ENCODE data around the gene PARP15. TPM values are rescaled to one million over a fixed set of nuclear protein-coding genes. Genes with fewer than 3 reads are reported as not detected.

PARP15 gene
- total RNA-seq, 1 donor from 2014 or later: 0.29 TPM

GRCh38 chr3:122674339-122674738 is 96.9 kb downstream of the PARP15 start:
- H3K9me3 Mint-ChIP-seq (ENCODE audit: unreplicated experiment): no peaks in the 10 kb centered on the region
- TF ChIP-seq CTCF (IDR thresholded peaks at IDR 0.05; ENCODE audit: partially characterized antibody, unreplicated experiment): no peak
- H3K27ac Mint-ChIP-seq (ENCODE audit: unreplicated experiment): no peak overlapping the region
- no peaks in the 10 kb centered on the region for H3K4me1 Mint-ChIP-seq (ENCODE audit: low read depth, unreplicated experiment)
- DNase-seq: no peak
- no peaks in the 10 kb centered on the region for H3K36me3 Mint-ChIP-seq (ENCODE audit: unreplicated experiment)
- peaks cover 3% of the 10 kb centered on the region for H3K27me3 Mint-ChIP-seq (ENCODE audit: unreplicated experiment)
- no peak overlapping the region for H3K4me3 Mint-ChIP-seq (ENCODE audit: unreplicated experiment)

DNA sequence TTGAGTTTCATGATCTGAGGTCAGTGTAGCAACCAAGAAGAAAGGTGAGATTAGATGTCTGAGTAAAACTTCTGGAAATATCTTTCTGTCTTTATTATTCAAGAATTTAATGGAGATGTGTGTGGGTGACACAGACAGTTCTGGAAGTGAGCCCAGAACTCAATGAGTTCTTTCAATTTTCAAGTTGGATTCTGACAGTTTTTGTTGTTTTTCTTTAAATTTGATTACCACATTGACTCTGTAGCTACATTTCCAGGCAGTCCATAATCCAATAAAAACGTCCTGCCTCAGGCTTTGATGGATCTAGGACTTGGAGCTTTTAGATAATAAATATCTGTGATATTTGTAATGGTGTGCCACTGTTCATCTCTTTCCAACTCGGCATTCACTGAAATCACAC is 99.3 kb downstream of the PARP15 start:
- Mint-ChIP-seq H3K4me1 (ENCODE audit: low read depth, unreplicated experiment) (peaks cover 4% of the 10 kb centered on the region), H3K4me3 (ENCODE audit: unreplicated experiment) (no peak overlapping the region), H3K27me3 (ENCODE audit: unreplicated experiment) (peaks cover 19% of the 10 kb centered on the region), H3K9me3 (ENCODE audit: unreplicated experiment) (peaks cover 2% of the 10 kb centered on the region), H3K27ac (ENCODE audit: unreplicated experiment) (no peak overlapping the region), H3K36me3 (ENCODE audit: unreplicated experiment) (no peaks in the 10 kb centered on the region)
- no peak for TF ChIP-seq CTCF (IDR thresholded peaks at IDR 0.05; ENCODE audit: partially characterized antibody, unreplicated experiment)
- DNase-seq: no peak

DNA sequence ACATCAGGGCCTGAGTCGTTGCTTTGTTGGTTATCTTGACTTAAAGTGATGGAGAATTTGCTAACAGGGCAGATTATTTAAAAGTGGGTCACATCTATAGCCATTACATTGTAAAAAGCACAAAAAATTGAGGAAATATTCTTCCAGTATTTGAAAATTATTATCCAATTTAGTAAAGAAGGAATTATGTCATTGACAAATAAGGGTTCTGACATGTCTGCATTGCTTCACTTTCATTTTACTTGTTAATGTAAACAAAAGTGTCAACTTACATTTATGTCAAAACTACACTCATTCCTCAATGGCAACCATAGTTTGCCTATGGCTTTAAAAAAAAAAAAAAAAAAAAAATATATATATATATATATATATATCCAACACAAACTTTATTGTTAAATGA is 99.8 kb downstream of the PARP15 start:
- Mint-ChIP-seq H3K27me3 (ENCODE audit: unreplicated experiment) (peaks cover 22% of the 10 kb centered on the region), H3K4me3 (ENCODE audit: unreplicated experiment) (no peak overlapping the region), H3K36me3 (ENCODE audit: unreplicated experiment) (no peaks in the 10 kb centered on the region), H3K4me1 (ENCODE audit: low read depth, unreplicated experiment) (peaks cover 4% of the 10 kb centered on the region), H3K27ac (ENCODE audit: unreplicated experiment) (no peak overlapping the region), H3K9me3 (ENCODE audit: unreplicated experiment) (peaks cover 2% of the 10 kb centered on the region)
- no peak for TF ChIP-seq CTCF (IDR thresholded peaks at IDR 0.05; ENCODE audit: partially characterized antibody, unreplicated experiment)
- DNase-seq: no peak

- TF ChIP-seq CTCF (IDR thresholded peaks at IDR 0.05; ENCODE audit: partially characterized antibody, unreplicated experiment): no peak
- Mint-ChIP-seq H3K9me3 (ENCODE audit: unreplicated experiment) (peaks cover 2% of the 10 kb centered on the region), H3K27ac (ENCODE audit: unreplicated experiment) (no peak overlapping the region), H3K4me3 (ENCODE audit: unreplicated experiment) (no peak overlapping the region), H3K36me3 (ENCODE audit: unreplicated experiment) (no peaks in the 10 kb centered on the region), H3K27me3 (ENCODE audit: unreplicated experiment) (peaks cover 22% of the 10 kb centered on the region), H3K4me1 (ENCODE audit: low read depth, unreplicated experiment) (peaks cover 4% of the 10 kb centered on the region)
- DNase-seq: no peak
These were observed 101.1 kb downstream of the PARP15 start for GRCh38 chr3:122678506-122678905.

DNA sequence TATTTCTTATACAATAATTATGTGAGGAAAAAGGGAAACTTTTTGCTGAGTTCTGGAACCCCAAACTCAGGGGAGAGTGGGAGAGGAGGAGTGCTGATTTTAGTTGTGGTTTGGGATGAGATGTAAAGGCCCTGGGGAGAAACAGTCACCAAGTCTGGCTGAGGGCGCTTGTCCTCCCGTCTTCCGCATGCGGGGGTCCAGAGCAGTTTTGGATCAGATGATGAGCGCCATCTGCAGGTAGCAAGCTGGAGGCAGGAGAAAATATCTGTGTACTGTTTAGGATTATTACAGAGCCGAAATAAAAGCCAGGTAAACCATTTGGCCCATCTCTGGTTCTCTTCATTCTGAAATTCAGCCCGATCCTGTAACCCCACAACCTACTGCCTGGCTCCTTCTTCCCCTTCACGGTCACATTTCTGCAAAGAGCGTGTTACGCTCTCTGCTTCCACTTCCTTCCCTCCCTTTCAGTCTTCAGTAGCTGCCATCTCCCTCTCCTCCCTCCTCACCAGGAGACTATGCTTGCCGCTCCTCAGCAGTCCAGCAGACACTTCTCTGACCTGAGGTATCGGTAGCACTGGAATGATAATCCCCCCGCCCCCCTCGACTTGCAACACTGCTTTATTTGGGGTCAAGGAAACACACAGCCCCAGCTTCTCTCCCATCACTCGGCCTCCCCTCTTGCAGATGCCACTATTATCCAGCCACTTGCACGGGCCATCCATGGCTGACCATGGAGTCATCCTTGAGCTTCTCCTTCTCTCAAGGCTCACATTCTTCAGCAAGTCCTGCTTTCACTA is 101.8 kb downstream of the PARP15 start:
- Mint-ChIP-seq H3K4me1 (ENCODE audit: low read depth, unreplicated experiment) (peaks cover 4% of the 10 kb centered on the region), H3K27me3 (ENCODE audit: unreplicated experiment) (peaks cover 22% of the 10 kb centered on the region), H3K9me3 (ENCODE audit: unreplicated experiment) (peaks cover 2% of the 10 kb centered on the region), H3K27ac (ENCODE audit: unreplicated experiment) (no peak overlapping the region), H3K36me3 (ENCODE audit: unreplicated experiment) (no peaks in the 10 kb centered on the region), H3K4me3 (ENCODE audit: unreplicated experiment) (peak overlapping the region; percentile 1)
- DNase-seq: peak; percentile 72
- peak; percentile 66 for TF ChIP-seq CTCF (IDR thresholded peaks at IDR 0.05; ENCODE audit: partially characterized antibody, unreplicated experiment)
